Measurements from ENCODE around the gene ZMYND11.

DNA sequence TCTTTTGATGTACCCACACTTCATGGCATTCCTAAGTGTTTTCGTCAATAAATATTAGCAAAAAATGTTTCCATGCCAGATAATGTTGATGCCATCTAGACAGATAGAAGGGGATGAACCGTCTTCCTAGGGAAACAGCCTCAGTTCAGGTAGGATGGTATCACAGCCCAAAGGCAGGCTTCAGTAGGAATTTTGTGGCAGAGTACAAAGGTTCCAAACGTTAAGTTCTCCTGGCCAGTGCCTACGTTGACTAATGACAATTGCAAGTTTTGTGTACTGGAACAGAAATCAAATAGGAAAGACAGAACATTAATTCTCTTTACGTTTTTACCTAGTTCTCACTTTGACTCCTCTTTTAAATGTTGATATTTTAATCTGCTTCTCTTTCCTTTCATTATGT is 75.0 kb downstream of the ZMYND11 start:
- TF ChIP-seq POLR2A (IDR thresholded peaks at IDR 0.05): no peak
- TF ChIP-seq EP300 (IDR thresholded peaks at IDR 0.05): no peak
- no peak for TF ChIP-seq CTCF (IDR thresholded peaks at IDR 0.05)
- TF ChIP-seq POLR2AphosphoS5 (IDR thresholded peaks at IDR 0.05): no peak

Measured in sigmoid colon (tissue), 4 donors.